PC-3 (cell line): ENCODE results near the gene EME2.

ENCODE experiments used
- EZH2phosphoT487 ChIP-seq: fragments of 300-600 bp; sonication (generic); IDR thresholded peaks from 2 replicates; pipeline ENCODE4 v1.6.1; 2018; ENCODE audit warnings: mild to moderate bottlenecking, antibody characterized with exemption, low read length, borderline replicate concordance
- TF ChIP-seq, protein P1 (sequence below): fragments of 300-600 bp; sonication (generic); conservative IDR thresholded peaks from 2 replicates; pipeline ENCODE4 v1.5.1; 2017; ENCODE audit warnings: antibody characterized with exemption, low read depth, mild to moderate bottlenecking, low read length

DNA sequence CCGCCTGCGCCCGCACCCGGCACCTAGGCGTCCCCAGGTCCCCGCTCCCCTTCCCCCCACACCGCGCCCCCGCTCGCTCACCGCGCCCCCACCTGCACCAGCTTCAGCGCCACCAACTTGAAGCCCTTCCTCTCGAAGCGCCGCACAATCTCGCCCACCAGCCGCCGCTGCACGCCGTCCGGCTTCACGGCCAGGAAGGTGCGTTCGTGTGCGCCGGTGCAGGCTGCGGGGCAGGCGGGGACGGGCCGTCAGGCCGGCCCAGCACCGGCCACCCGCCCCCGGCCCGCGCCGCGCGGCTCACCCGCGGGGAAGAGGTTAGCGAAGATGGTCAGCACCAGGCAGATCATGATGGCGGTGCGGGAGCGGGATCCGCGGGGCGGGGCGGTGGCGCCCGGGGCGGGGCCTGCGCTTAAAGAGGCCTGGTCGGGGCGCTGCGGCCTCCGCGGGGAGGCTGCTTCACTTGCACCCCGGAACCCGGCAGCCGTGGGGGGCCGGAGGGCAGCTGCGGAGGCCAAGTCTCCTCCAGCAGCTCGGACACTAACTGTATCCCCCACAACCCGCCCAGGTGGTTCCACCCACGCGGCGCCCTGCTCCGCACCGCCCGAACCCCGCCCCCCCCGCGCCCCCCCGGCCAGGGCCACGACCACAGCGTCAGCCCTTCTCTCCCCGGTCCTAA is 1.3 kb upstream of the EME2 start, which contains the start of gene NME3:
- TF ChIP-seq, protein P1, sequence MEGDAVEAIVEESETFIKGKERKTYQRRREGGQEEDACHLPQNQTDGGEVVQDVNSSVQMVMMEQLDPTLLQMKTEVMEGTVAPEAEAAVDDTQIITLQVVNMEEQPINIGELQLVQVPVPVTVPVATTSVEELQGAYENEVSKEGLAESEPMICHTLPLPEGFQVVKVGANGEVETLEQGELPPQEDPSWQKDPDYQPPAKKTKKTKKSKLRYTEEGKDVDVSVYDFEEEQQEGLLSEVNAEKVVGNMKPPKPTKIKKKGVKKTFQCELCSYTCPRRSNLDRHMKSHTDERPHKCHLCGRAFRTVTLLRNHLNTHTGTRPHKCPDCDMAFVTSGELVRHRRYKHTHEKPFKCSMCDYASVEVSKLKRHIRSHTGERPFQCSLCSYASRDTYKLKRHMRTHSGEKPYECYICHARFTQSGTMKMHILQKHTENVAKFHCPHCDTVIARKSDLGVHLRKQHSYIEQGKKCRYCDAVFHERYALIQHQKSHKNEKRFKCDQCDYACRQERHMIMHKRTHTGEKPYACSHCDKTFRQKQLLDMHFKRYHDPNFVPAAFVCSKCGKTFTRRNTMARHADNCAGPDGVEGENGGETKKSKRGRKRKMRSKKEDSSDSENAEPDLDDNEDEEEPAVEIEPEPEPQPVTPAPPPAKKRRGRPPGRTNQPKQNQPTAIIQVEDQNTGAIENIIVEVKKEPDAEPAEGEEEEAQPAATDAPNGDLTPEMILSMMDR = no peak
- TF ChIP-seq EZH2phosphoT487 = no peak
